SJCRH30 (cell line): Measurements from ENCODE around the gene PDCL2. TPM values are rescaled to one million over a fixed set of nuclear protein-coding genes. Genes with fewer than 3 reads are reported as not detected.
"Not testable (repeated sequence)": the region's sequence is repeated elsewhere in the genome, so short reads cannot be mapped to it uniquely, and the experiment has no call there.

Source experiments
- DNase-seq, 2 experiments: peaks; one replicate each; pipeline ENCODE4 v3.0.0-alpha.2; 2015 to 2020
- H3K27ac ChIP-seq: fragments of 250-450 bp; sonication (Bioruptor Pico); 2 replicates; pipeline ENCODE4 v1.5.1; 2020; ENCODE audit warnings: mild to moderate bottlenecking, moderate library complexity
- H3K27me3 ChIP-seq: fragments of 250-450 bp; sonication (Bioruptor Pico); 2 replicates; pipeline ENCODE4 v1.5.1; 2020; ENCODE audit warnings: mild to moderate bottlenecking, moderate library complexity
- H3K36me3 ChIP-seq: fragments of 250-450 bp; sonication (Bioruptor Pico); 2 replicates; pipeline ENCODE4 v1.5.1; 2020; ENCODE audit warnings: mild to moderate bottlenecking, moderate library complexity
- H3K4me1 ChIP-seq: fragments of 250-450 bp; sonication (Bioruptor Pico); 2 replicates; pipeline ENCODE4 v1.5.1; 2020; ENCODE audit warnings: mild to moderate bottlenecking, moderate library complexity
- H3K4me3 ChIP-seq: fragments of 250-450 bp; sonication (Bioruptor Pico); 2 replicates; pipeline ENCODE4 v1.5.1; 2020; ENCODE audit warnings: mild to moderate bottlenecking, moderate library complexity
- H3K9me3 ChIP-seq: fragments of 250-450 bp; sonication (Bioruptor Pico); replicated peaks from 2 replicates; pipeline ENCODE4 v1.5.1; 2020; ENCODE audit warnings: mild to moderate bottlenecking, moderate library complexity
- total RNA-seq: library from RNA; depleted of rRNA; stranded (reverse); fragments of >200 nt; shearing (Covaris generic); gene quantifications from 2 replicates; pipeline ENCODE4 v1.2.3, GENCODE V29; 2014

Gene PDCL2
- total RNA-seq, 1 experiment from 2014 or later: not detected

- no peak overlapping the region for H3K4me3 ChIP-seq
- no peaks in the 10 kb centered on the region for H3K4me1 ChIP-seq
- no peak overlapping the region for H3K27ac ChIP-seq
- no peaks in the 10 kb centered on the region for H3K36me3 ChIP-seq
- DNase-seq: no peak
- no peaks in the 10 kb centered on the region for H3K9me3 ChIP-seq
- no peaks in the 10 kb centered on the region for H3K27me3 ChIP-seq
Observed at GRCh38 chr4:55561889-55562288, 30.2 kb downstream of the PDCL2 start.

GRCh38 chr4:55560096-55560495 lies 31.9 kb downstream of the PDCL2 start:
- no peak for DNase-seq
- no peak overlapping the region for H3K4me3 ChIP-seq
- H3K27me3 ChIP-seq: no peaks in the 10 kb centered on the region
- H3K27ac ChIP-seq: no peak overlapping the region
- H3K4me1 ChIP-seq: no peaks in the 10 kb centered on the region
- H3K36me3 ChIP-seq: no peaks in the 10 kb centered on the region
- no peaks in the 10 kb centered on the region for H3K9me3 ChIP-seq

- Histone ChIP-seq H3K27me3 (no peaks in the 10 kb centered on the region), H3K36me3 (no peaks in the 10 kb centered on the region), H3K4me3 (no peak overlapping the region), H3K4me1 (0 out of 2 replicates have a peak, but pooled peaks cover 1% of the 10 kb centered on the region), H3K9me3 (no peaks in the 10 kb centered on the region), H3K27ac (no peak overlapping the region)
- DNase-seq: no peak
Observed at GRCh38 chr4:55554453-55555030, 37.5 kb downstream of the PDCL2 start.

GRCh38 chr4:55553441-55554201 lies 38.4 kb downstream of the PDCL2 start:
- no peaks in the 10 kb centered on the region for H3K9me3 ChIP-seq
- H3K27ac ChIP-seq: no peak overlapping the region
- H3K4me1 ChIP-seq: 0 out of 2 replicates have a peak, but pooled peaks cover 4% of the 10 kb centered on the region
- DNase-seq: peak in 1 of 2 experiments; percentile 17
- H3K4me3 ChIP-seq: no peak overlapping the region
- H3K27me3 ChIP-seq: no peaks in the 10 kb centered on the region
- no peaks in the 10 kb centered on the region for H3K36me3 ChIP-seq

- not testable (repeated sequence) for H3K4me3 ChIP-seq, DNase-seq, H3K4me1 ChIP-seq, H3K36me3 ChIP-seq, H3K27me3 ChIP-seq, H3K27ac ChIP-seq, H3K9me3 ChIP-seq
Observed at GRCh38 chr4:55551964-55552363, 40.1 kb downstream of the PDCL2 start.

GRCh38 chr4:55549888-55550287 lies 42.2 kb downstream of the PDCL2 start:
- no peak overlapping the region for H3K27ac ChIP-seq
- DNase-seq: no peak

GRCh38 chr4:55547918-55548317 lies 44.1 kb downstream of the PDCL2 start:
- peak in 1 of 2 experiments; percentile 27 for DNase-seq
- H3K27ac ChIP-seq: peak overlapping the region; percentile 86; the same call in 1 of the 2 replicates

More at GRCh38 chr4:55549888-55550287, 42.2 kb downstream of the PDCL2 start:
- peaks cover 4% of the 10 kb centered on the region; the same call in 1 of the 2 replicates for H3K4me1 ChIP-seq
- no peaks in the 10 kb centered on the region for H3K36me3 ChIP-seq
- no peaks in the 10 kb centered on the region for H3K27me3 ChIP-seq
- H3K4me3 ChIP-seq: no peak overlapping the region
- H3K9me3 ChIP-seq: no peaks in the 10 kb centered on the region

GRCh38 chr4:55547466-55547770 lies 44.6 kb downstream of the PDCL2 start:
- H3K4me3 ChIP-seq: peak overlapping the region; percentile 71

More at GRCh38 chr4:55547918-55548317, 44.1 kb downstream of the PDCL2 start:
- Histone ChIP-seq H3K27me3 (no peaks in the 10 kb centered on the region), H3K36me3 (no peaks in the 10 kb centered on the region; the same call in 1 of the 2 replicates), H3K4me1 (peaks cover 11% of the 10 kb centered on the region), H3K9me3 (no peaks in the 10 kb centered on the region), H3K4me3 (peak overlapping the region; percentile 71)

GRCh38 chr4:55546756-55547465 lies 45.1 kb downstream of the PDCL2 start, which contains the start of gene CLOCK:
CLOCK (minus strand) TSS chr4:55546909; CDS start chr4:55482785, 64,124 bp downstream.
- H3K27me3 ChIP-seq: no peaks in the 10 kb centered on the region
- H3K4me1 ChIP-seq: peaks cover 11% of the 10 kb centered on the region
- H3K27ac ChIP-seq: peak within 1 kb of the TSS; percentile 86
- H3K9me3 ChIP-seq: no peaks in the 10 kb centered on the region
- peak; percentile 93 to 94 for DNase-seq
- H3K36me3 ChIP-seq: no peaks in the 10 kb centered on the region; the same call in 1 of the 2 replicates
- H3K4me3 ChIP-seq: peak within 1 kb of the TSS; percentile 71

More at GRCh38 chr4:55547466-55547770, 44.6 kb downstream of the PDCL2 start:
- peaks cover 11% of the 10 kb centered on the region for H3K4me1 ChIP-seq
- H3K36me3 ChIP-seq: no peaks in the 10 kb centered on the region; the same call in 1 of the 2 replicates
- peak; percentile 75 to 84 for DNase-seq
- no peaks in the 10 kb centered on the region for H3K27me3 ChIP-seq
- H3K27ac ChIP-seq: peak overlapping the region; percentile 86
- H3K9me3 ChIP-seq: no peaks in the 10 kb centered on the region

- no peaks in the 10 kb centered on the region for H3K9me3 ChIP-seq
- DNase-seq: no peak
- H3K4me3 ChIP-seq: peak overlapping the region; percentile 71
- H3K27me3 ChIP-seq: no peaks in the 10 kb centered on the region
- no peaks in the 10 kb centered on the region; the same call in 1 of the 2 replicates for H3K36me3 ChIP-seq
- peaks cover 11% of the 10 kb centered on the region for H3K4me1 ChIP-seq
- peak overlapping the region; percentile 86 for H3K27ac ChIP-seq
Observed at GRCh38 chr4:55546506-55546755, 45.6 kb downstream of the PDCL2 start.

- Histone ChIP-seq H3K4me3 (peak overlapping the region; percentile 71), H3K9me3 (no peaks in the 10 kb centered on the region), H3K36me3 (no peaks in the 10 kb centered on the region; the same call in 1 of the 2 replicates), H3K27ac (peak overlapping the region; percentile 80), H3K4me1 (peaks cover 11% of the 10 kb centered on the region), H3K27me3 (no peaks in the 10 kb centered on the region)
- peak; percentile 82 to 85 for DNase-seq
Observed at GRCh38 chr4:55545641-55546505, 46.2 kb downstream of the PDCL2 start.

- H3K36me3 ChIP-seq: no peaks in the 10 kb centered on the region; the same call in 1 of the 2 replicates
- peak overlapping the region; percentile 80; the same call in 1 of the 2 replicates for H3K27ac ChIP-seq
- H3K27me3 ChIP-seq: no peaks in the 10 kb centered on the region
- no peaks in the 10 kb centered on the region for H3K9me3 ChIP-seq
- H3K4me1 ChIP-seq: peaks cover 11% of the 10 kb centered on the region
- peak in 1 of 2 experiments; percentile 41 for DNase-seq
- H3K4me3 ChIP-seq: peak overlapping the region; percentile 71
Observed at GRCh38 chr4:55545151-55545550, 46.9 kb downstream of the PDCL2 start.

- H3K4me3 ChIP-seq: no peak overlapping the region
- H3K27me3 ChIP-seq: no peaks in the 10 kb centered on the region
- peaks cover 2% of the 10 kb centered on the region; the same call in 1 of the 2 replicates for H3K36me3 ChIP-seq
- H3K9me3 ChIP-seq: no peaks in the 10 kb centered on the region
- H3K27ac ChIP-seq: no peak overlapping the region
- H3K4me1 ChIP-seq: peaks cover 7% of the 10 kb centered on the region
- peak in 1 of 2 experiments; percentile 51 for DNase-seq
Observed at GRCh38 chr4:55543858-55544257, 48.2 kb downstream of the PDCL2 start.

GRCh38 chr4:55540271-55540670 lies 51.8 kb downstream of the PDCL2 start:
- no peak for DNase-seq
- Histone ChIP-seq H3K36me3 (peaks cover 12% of the 10 kb centered on the region), H3K4me3 (no peak overlapping the region), H3K27ac (no peak overlapping the region), H3K4me1 (peaks cover 7% of the 10 kb centered on the region; the same call in 1 of the 2 replicates), H3K9me3 (peaks cover 6% of the 10 kb centered on the region; the same call in 1 of the 2 replicates), H3K27me3 (no peaks in the 10 kb centered on the region)
